ENCODE measurements around the gene FUT6.

DNA sequence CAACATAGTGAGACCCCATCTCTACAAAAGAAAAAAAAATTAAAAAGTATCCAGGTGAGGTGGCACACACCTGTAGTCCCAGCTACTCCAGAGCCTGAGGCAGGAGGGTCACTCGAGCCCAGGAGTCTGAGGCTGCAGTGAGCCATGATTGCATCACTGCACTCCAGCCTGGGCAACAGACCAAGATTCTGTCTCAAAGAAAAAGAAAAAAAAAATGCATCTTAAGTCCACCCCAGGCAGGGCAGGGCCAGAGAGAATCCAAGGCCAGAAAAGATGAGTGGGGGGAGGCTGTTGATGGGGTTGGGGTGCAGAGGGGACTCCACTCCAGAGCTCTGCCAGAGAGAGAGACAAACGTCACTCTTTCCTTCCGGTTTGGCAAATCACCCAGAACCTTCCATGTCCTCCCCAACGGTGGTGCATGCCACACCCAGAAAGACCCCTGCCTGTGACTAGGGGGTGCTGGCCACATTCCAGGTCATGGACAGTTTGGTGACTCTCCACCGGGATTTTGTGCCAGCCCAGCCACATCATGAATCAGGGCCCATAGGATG, 11.3 kb upstream of the FUT6 start:
- TF ChIP-seq, protein P1, sequence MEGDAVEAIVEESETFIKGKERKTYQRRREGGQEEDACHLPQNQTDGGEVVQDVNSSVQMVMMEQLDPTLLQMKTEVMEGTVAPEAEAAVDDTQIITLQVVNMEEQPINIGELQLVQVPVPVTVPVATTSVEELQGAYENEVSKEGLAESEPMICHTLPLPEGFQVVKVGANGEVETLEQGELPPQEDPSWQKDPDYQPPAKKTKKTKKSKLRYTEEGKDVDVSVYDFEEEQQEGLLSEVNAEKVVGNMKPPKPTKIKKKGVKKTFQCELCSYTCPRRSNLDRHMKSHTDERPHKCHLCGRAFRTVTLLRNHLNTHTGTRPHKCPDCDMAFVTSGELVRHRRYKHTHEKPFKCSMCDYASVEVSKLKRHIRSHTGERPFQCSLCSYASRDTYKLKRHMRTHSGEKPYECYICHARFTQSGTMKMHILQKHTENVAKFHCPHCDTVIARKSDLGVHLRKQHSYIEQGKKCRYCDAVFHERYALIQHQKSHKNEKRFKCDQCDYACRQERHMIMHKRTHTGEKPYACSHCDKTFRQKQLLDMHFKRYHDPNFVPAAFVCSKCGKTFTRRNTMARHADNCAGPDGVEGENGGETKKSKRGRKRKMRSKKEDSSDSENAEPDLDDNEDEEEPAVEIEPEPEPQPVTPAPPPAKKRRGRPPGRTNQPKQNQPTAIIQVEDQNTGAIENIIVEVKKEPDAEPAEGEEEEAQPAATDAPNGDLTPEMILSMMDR (IDR thresholded peaks at IDR 0.05) = no peak
- no peak for TF ChIP-seq POLR2A (IDR thresholded peaks at IDR 0.05; ENCODE audit: low read depth)

Measured in esophagus muscularis mucosa (tissue), 3 donors.